ENCODE measurements around the gene SH3PXD2B.

The SH3PXD2B gene

DNA sequence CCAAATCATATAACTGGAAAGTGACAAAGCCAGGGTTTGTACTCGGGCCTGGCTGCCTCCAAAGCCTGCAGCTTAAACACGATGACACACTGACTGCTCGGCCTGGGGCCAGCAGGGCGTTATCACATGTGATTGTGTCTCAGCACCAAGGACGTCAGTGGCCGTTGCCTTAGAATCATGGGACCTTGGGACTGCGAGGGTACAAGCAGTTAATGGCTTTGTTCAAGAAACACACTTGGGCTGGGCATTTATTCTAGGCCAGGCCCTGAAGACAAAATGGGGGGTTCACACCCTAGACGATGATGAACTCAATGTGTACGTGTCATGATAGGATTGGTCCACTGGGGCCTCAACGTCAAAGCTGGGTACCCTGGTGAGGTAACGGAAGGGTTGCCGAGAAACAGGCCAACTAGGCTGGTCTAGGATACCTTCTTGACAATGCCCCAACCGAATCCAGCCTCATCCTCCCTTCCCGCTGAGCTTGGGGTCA is 13.0 kb downstream of the SH3PXD2B start:
- no peak for DNase-seq (ENCODE audit: insufficient read length)
- no peak for FAIRE-seq
- TF ChIP-seq POLR2AphosphoS5 (IDR thresholded peaks at IDR 0.05; ENCODE audit: low read depth, low read length): no peak

DNA sequence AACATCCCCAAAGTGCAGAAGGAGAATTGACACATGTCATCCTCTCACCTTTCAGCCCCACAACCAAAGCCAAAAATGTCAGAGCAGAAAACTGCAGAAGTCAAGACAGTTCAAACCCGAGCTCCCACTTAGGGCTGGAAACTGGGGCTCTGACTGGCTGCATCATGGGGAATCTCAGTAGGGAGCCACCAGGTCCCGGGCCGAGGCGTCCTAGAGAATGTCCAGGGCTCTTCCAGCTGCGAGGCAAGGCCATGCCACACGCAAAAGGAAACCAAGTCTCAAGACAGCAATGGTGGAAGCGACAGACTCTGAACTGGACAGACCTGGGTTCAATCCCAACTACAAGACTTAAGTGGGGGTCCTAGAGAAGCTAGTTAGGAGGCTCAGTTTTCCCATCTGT is 13.8 kb downstream of the SH3PXD2B start:
- FAIRE-seq: no peak
- TF ChIP-seq POLR2AphosphoS5 (IDR thresholded peaks at IDR 0.05; ENCODE audit: low read depth, low read length): no peak
- TF ChIP-seq TAF1 (IDR thresholded peaks at IDR 0.05; ENCODE audit: borderline replicate concordance, low read depth, low read length): no peak
- DNase-seq (ENCODE audit: insufficient read length): no peak

DNA sequence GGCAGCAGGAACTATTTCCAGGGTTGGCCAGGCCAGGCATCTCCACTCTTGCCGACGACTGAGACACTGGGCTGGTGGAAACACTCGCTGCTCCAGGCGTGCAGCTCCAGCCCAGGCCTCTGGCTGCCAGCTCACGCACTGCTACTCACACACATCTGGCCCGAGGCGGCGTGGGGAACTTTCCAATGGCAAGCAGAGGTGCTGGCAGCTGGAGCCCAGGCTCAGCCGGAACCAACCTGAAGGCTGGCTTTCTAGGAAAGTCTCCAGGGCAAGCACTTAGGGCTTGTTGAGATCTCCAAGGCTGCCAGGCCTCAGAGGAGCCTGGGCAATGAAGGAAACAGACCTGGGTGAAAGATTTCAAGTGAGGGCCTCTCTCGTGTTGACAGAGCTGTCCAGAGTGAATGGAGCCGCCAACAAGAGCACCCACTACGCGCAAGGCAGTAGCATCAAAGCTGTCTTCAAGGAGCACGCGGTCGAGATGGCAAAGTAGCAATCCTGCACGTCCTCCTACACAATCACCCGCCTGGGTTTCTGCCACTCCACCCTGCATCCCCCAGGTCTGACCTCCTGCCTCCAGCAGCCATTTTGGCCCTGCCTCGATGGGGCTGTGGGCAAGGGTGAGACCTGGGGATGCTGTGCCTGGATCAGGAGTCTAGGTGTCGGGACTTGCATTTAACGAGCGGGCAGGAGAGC is 14.4 kb downstream of the SH3PXD2B start:
- FAIRE-seq (no peak), DNase-seq (ENCODE audit: insufficient read length) (no peak)
- no peak for TF ChIP-seq POLR2A (IDR thresholded peaks at IDR 0.05; ENCODE audit: low read depth, low read length)
- TF ChIP-seq POLR2AphosphoS5 (IDR thresholded peaks at IDR 0.05; ENCODE audit: low read depth, low read length): no peak
- no peak for TF ChIP-seq TAF1 (IDR thresholded peaks at IDR 0.05; ENCODE audit: borderline replicate concordance, low read depth, low read length)

DNA sequence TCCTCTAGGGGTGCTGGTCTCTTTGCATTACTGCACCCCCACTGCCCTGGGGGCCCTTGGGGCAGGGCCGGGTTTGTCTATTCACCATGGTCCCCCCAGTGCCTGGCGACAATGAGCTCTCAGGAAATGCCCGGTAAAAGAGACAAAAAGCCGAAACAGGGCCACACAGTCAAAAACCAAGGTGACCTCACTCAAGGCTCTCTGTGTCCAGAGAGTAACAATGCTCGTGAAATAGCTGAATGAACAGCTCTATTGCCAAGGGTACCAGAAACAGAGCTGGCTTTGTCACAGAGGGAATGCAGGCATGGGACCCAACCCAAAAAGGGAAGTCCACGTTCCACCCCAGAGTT is 16.0 kb downstream of the SH3PXD2B start:
- TF ChIP-seq TAF1 (IDR thresholded peaks at IDR 0.05; ENCODE audit: borderline replicate concordance, low read depth, low read length) (no peak), POLR2A (IDR thresholded peaks at IDR 0.05; ENCODE audit: low read depth, low read length) (no peak), POLR2AphosphoS5 (IDR thresholded peaks at IDR 0.05; ENCODE audit: low read depth, low read length) (no peak)
- DNase-seq (ENCODE audit: insufficient read length) (no peak), FAIRE-seq (no peak)

DNA sequence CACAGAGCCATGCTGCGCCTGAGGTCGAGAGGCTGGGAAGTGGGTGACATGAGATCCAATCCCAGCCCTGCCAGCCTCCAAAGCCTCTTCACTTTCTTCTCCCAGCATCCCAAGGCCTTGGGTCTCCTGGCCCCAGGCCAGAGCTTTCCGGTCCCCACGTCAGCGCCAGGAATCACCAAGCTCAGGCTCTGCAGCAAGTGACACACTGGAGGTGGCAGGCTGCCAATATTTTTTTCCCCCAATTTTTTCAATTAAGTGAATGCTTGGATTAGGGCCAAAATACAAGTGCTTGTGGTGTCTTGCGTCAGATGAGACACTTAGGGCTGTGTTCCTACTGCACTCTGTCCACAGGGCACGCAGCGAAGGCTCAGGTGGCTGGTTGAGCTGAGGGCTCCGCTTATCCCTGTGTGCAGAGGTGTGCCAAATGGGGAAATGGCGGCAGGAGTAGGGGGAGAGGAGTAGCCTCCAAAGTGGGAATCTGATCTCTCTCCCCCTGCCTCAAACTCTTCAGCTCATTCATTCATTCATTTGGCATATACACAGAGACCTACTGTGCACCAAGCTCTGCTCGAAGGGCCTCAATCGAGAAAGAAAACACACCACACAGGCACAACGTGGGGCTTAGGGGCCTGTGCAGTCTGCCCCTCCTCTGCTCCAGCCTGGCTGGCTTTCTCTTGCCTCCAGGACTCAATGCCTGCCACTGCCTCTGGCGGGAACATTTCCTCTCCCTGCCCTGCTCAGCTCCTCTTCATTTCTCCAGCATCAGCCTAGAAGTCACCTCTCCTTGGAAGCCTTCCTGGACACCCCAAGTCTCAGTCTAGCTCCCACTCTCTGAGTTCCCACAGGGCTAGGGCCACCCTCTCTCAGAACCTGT is 16.6 kb downstream of the SH3PXD2B start:
- FAIRE-seq: no peak
- TF ChIP-seq TAF1 (IDR thresholded peaks at IDR 0.05; ENCODE audit: borderline replicate concordance, low read depth, low read length) (no peak), POLR2AphosphoS5 (IDR thresholded peaks at IDR 0.05; ENCODE audit: low read depth, low read length) (no peak), POLR2A (IDR thresholded peaks at IDR 0.05; ENCODE audit: low read depth, low read length) (no peak)
- DNase-seq (ENCODE audit: insufficient read length): no peak

DNA sequence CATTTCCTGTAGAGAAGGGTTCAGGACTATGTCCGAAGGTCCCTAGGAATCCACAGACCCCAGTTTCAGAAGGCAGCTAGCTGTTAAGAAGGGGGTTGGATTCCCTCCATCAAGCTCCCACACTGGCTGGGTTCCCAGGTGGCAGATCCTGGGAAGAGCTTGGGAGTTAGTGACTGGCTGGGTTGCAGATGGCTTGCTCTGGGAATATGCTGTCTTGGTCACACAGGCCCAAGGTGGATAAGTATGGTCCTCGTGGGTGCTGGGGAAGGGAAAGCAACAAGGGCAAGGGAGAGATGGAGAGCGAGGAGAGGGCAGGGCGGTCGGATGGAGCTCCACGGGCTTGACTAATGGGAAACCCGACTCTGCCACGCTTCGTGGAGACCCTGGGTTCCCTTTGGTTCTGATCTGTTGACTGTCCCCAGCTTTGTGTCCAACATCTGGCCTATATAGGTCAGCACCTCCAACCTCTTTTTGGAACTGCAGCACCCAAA is 17.4 kb downstream of the SH3PXD2B start:
- TF ChIP-seq POLR2AphosphoS5 (IDR thresholded peaks at IDR 0.05; ENCODE audit: low read depth, low read length) (no peak), POLR2A (IDR thresholded peaks at IDR 0.05; ENCODE audit: low read depth, low read length) (no peak), TAF1 (IDR thresholded peaks at IDR 0.05; ENCODE audit: borderline replicate concordance, low read depth, low read length) (no peak)
- DNase-seq (ENCODE audit: insufficient read length) (no peak), FAIRE-seq (no peak)

DNA sequence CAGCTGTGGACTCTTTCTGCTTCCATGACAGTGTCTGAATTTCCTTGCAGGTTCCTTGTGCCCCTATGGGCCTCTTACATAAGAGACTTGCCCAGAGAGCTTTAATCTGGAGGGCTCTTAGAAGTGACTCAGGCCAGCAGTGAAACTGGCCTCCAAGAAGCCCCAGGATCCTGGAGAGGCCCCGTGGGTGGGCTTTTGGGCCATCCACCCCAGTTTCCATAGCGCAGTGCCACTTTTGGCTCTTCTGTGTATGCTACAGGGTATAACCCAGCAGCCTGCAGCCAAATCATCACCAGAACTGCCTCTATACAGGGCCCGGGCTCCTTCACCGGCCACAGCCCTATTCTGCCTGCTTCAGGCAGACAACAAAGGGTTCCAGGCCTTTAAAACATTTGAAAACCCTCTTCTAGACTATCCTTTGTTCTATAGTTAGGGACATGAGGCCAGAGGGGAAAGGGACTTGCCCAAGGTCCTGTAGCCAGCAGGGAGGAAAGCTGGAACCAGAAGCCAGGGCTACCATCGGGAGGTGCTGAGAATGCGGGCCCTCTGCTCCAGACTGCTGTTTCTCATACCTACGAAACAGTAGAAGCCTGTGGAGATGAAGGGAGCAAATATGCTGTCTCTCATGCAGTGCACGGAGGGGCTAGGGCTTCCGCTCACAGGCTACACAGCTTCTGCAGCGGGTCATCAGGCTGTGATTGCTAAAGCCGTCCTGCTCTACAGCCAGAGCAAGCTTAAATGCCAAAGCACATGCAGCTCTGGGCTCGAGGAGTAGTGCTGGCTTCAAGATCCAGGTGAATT is 18.0 kb downstream of the SH3PXD2B start:
- TF ChIP-seq TAF1 (IDR thresholded peaks at IDR 0.05; ENCODE audit: borderline replicate concordance, low read depth, low read length): no peak
- TF ChIP-seq POLR2AphosphoS5 (IDR thresholded peaks at IDR 0.05; ENCODE audit: low read depth, low read length): no peak
- TF ChIP-seq POLR2A (IDR thresholded peaks at IDR 0.05; ENCODE audit: low read depth, low read length): no peak
- DNase-seq (ENCODE audit: insufficient read length): no peak
- no peak for FAIRE-seq

DNA sequence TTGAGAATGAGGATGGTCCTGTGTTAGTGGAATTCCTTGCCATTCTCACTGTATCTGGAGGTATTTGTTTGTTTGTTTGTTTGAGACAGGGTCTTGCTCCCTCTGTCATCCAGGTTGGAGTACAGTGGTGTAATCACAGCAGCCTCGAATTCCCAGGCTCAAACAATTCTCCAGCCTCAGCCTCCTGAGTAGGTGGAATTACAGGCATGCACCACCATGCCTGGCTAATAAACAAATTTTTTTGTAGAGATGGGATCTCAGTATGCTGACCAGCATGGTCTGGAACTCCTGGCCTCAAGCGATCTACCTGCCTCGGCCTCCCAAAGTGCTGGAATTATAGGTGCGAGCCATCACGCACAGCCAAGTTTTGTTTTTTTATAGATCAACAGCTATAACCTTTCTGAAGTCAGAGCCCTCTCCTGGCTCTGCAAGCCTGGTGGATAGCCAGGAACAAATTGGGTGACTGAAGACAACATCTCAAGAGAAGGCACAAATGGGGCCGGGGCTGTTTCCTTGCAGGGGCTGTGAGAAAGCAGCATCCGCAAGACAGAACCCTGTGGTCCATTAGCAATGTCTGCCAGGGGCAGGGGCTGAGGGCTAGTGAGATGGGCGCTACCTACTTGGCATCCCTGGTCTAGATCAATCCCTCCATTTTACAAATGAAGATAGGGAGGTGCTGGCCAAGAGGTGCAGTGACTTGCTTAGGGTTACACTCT is 18.8 kb downstream of the SH3PXD2B start:
- FAIRE-seq: no peak
- no peak for TF ChIP-seq TAF1 (IDR thresholded peaks at IDR 0.05; ENCODE audit: borderline replicate concordance, low read depth, low read length)
- TF ChIP-seq POLR2A (IDR thresholded peaks at IDR 0.05; ENCODE audit: low read depth, low read length): no peak
- TF ChIP-seq POLR2AphosphoS5 (IDR thresholded peaks at IDR 0.05; ENCODE audit: low read depth, low read length): no peak
- no peak for DNase-seq (ENCODE audit: insufficient read length)

DNA sequence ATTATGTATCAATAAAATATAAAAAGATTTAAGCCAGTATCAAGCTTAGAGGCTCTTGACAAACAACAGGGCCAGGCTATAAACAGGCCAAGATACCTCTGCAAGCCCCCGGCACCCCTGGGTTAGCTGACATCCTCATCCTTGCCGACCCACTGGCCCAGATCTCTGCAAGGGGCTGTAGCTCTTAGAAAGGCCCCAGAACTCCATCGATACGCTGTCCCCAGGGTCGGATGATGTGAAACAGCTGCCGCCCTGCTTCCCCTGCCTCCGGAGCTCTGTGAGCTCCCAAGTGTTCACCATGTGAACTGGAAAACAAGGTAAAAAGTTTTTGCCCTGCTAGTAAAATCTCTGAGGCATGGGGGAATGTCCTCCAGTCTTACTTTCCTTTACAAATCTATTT is 20.1 kb downstream of the SH3PXD2B start:
- no peak for TF ChIP-seq TAF1 (IDR thresholded peaks at IDR 0.05; ENCODE audit: borderline replicate concordance, low read depth, low read length)
- TF ChIP-seq POLR2AphosphoS5 (IDR thresholded peaks at IDR 0.05; ENCODE audit: low read depth, low read length): no peak
- TF ChIP-seq POLR2A (IDR thresholded peaks at IDR 0.05; ENCODE audit: low read depth, low read length): no peak
- FAIRE-seq (no peak), DNase-seq (ENCODE audit: insufficient read length) (no peak)

DNA sequence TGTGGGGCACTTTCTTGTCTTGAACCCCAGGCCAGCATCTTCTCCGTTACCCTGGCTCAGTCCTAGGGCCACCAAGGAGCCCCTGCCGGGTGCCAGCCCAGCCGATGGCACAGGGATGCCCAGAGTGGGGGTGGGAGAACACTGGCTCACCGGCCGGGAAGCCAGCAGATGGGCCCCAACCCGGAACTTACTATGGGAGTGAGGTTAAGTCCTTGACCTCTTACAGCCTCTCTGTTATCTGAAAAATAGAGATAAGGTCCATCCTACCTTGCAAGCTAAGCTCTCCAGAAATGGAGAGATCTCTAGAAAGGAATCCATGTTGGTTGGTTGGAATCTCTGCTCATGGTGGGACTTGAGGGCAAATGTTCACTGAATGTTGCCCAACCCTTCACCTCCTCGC is 20.8 kb downstream of the SH3PXD2B start:
- DNase-seq (ENCODE audit: insufficient read length): no peak
- TF ChIP-seq POLR2A (IDR thresholded peaks at IDR 0.05; ENCODE audit: low read depth, low read length) (no peak), TAF1 (IDR thresholded peaks at IDR 0.05; ENCODE audit: borderline replicate concordance, low read depth, low read length) (no peak)
- no peak for FAIRE-seq

DNA sequence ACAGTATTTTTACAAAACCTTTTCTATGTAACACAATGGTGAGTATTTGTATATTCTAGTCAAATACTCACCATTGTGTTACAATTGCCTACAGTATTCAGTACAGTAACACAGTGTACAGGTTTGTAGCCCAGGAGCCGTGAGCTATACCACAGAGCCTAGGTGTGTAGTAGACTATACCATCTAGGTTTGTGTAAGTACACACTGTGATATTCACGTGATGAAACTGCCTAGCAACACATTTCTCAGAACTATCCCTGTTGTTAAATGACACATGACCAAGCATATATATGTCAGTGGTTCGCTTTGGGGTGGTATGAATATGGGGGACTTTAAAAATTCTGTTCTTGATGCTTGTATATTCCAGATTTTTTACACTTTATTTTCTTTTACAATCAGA is 21.3 kb downstream of the SH3PXD2B start:
- no peak for DNase-seq (ENCODE audit: insufficient read length)
- TF ChIP-seq TAF1 (IDR thresholded peaks at IDR 0.05; ENCODE audit: borderline replicate concordance, low read depth, low read length) (no peak), POLR2A (IDR thresholded peaks at IDR 0.05; ENCODE audit: low read depth, low read length) (no peak), POLR2AphosphoS5 (IDR thresholded peaks at IDR 0.05; ENCODE audit: low read depth, low read length) (no peak)
- FAIRE-seq: no peak

Data from GM12892 (cell line).